Measurements from ENCODE around the gene FMNL1. TPM values are rescaled to one million over a fixed set of nuclear protein-coding genes. Genes with fewer than 3 reads are reported as not detected.

The FMNL1 gene
- total and polyA plus RNA-seq, 10 of the 15 experiments (the other 5 are each of a cell fraction or from before 2014, with no cell fraction given) = 3.3 to 108 (median 19.5) TPM

- H3K27ac ChIP-seq (ENCODE audit: control insufficient read depth, insufficient read depth) = peak overlapping the region; percentile 100
- H3K27me3 ChIP-seq (replicated peaks in 1 of 2; ENCODE audit: control insufficient read depth in 2 of 2, insufficient read depth in 2 of 2, low read length in 1 of 2) = no peaks in the 10 kb centered on the region
- TSS peak; percentile 43 for BruUV-seq (replicated peaks)
- peaks cover 59% of the 10 kb centered on the region for H3K4me1 ChIP-seq (ENCODE audit: control insufficient read depth, insufficient read depth, low read length)
- WGBS (ENCODE audit: insufficient coverage, insufficient replicate concordance, low lambda C conversion rate, missing lambda C conversion rate) = 3% methylated on average over 12 of the region's 12 CpGs
- ChIA-PET RAD21 (ENCODE audit: unreplicated experiment) (interaction anchor here (1.2 to 5.8 kb wide), 3 partner anchors 8 to 92 kb away, joined by 3 to 225 read pairs (median 7); no protein-coding TSS in a partner anchor), POLR2A (interaction anchor here (0.6 to 11.4 kb wide), 8 partner anchors 7 to 190 kb away, joined by 3 to 140 read pairs (median 6); partner anchors contain the start of genes HEXIM1, HEXIM2 and MAP3K14), SMC1A (ENCODE audit: uncharacterized antibody, unreplicated experiment) (interaction anchor here (1.3 to 6.4 kb wide), 5 partner anchors 8 to 163 kb away, joined by 3 to 66 read pairs (median 8); partner anchors contain the start of gene ACBD4), CTCF (interaction anchor here (0.5 to 10.0 kb wide), 9 partner anchors 10 to 897 kb away, joined by 3 to 429 read pairs (median 5); partner anchors contain the start of gene ACBD4)
- no peak overlapping the region; the same call in 1 of the 2 replicates for H2AFZ ChIP-seq (ENCODE audit: control insufficient read depth, low read depth, low read length)
- DNase-seq (ENCODE audit: low read depth, low spot score) (no peak), ATAC-seq (peak; percentile 14), FAIRE-seq (no peak)
- H3K9ac ChIP-seq (ENCODE audit: control insufficient read depth, insufficient read depth, low read length) = peak overlapping the region; percentile 92
- peak overlapping the region; percentile 89 for H3K4me3 ChIP-seq
- peak overlapping the region; percentile 100 for H3K4me2 ChIP-seq (ENCODE audit: control insufficient read depth, insufficient read depth)
- no peaks in the 10 kb centered on the region for H3K36me3 ChIP-seq (ENCODE audit: control insufficient read depth in 2 of 2, insufficient read depth in 2 of 2, low read length in 1 of 2)
- H3K79me2 ChIP-seq (ENCODE audit: control insufficient read depth, insufficient read depth, low read length) = peaks cover 76% of the 10 kb centered on the region
- no peaks in the 10 kb centered on the region for H3K9me3 ChIP-seq (replicated peaks; ENCODE audit: control insufficient read depth, insufficient read depth, low read length)
- no peaks in the 10 kb centered on the region for H4K20me1 ChIP-seq (ENCODE audit: control insufficient read depth, insufficient read depth)
- in situ Hi-C loops (cut with MboI) (no loop called here), intact Hi-C loops (cut with micrococcal nuclease; ENCODE audit: unreplicated experiment) (loop anchor here (5.0 kb wide), 1 partner anchor 53 kb away; no protein-coding TSS in a partner anchor)
- TF ChIP-seq ZBTB40 (IDR thresholded peaks at IDR 0.05; ENCODE audit: borderline replicate concordance) (no peak), EED (IDR thresholded peaks at IDR 0.05; ENCODE audit: low read depth) (peak; percentile 33; the same call in 1 of the 2 replicates), PML (IDR thresholded peaks at IDR 0.05; ENCODE audit: low read length) (no peak), HDGF (IDR thresholded peaks at IDR 0.05) (no peak), ZBED1 (IDR thresholded peaks at IDR 0.05; ENCODE audit: borderline replicate concordance) (peak; percentile 29; the same call in 1 of the 2 replicates), POLR2AphosphoS2 (IDR thresholded peaks at IDR 0.05; ENCODE audit: low read depth, low read length) (no peak), FOXM1 (IDR thresholded peaks at IDR 0.05; ENCODE audit: low read depth, low read length) (no peak), MEF2B (IDR thresholded peaks at IDR 0.05; ENCODE audit: partially characterized antibody, poor library complexity, severe bottlenecking) (peak; percentile 42), MYB (IDR thresholded peaks at IDR 0.05; ENCODE audit: borderline replicate concordance, low read depth, low read length) (no peak), CBFB (IDR thresholded peaks at IDR 0.05; ENCODE audit: low read depth) (0 out of 2 replicates have a peak, but pooled peaks have one; percentile 45), ZNF217 (IDR thresholded peaks at IDR 0.05) (no peak), BCL11A (IDR thresholded peaks at IDR 0.05; ENCODE audit: low read depth, low read length) (no peak)
- TF ChIP-seq, protein P1, sequence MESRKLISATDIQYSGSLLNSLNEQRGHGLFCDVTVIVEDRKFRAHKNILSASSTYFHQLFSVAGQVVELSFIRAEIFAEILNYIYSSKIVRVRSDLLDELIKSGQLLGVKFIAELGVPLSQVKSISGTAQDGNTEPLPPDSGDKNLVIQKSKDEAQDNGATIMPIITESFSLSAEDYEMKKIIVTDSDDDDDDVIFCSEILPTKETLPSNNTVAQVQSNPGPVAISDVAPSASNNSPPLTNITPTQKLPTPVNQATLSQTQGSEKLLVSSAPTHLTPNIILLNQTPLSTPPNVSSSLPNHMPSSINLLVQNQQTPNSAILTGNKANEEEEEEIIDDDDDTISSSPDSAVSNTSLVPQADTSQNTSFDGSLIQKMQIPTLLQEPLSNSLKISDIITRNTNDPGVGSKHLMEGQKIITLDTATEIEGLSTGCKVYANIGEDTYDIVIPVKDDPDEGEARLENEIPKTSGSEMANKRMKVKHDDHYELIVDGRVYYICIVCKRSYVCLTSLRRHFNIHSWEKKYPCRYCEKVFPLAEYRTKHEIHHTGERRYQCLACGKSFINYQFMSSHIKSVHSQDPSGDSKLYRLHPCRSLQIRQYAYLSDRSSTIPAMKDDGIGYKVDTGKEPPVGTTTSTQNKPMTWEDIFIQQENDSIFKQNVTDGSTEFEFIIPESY (IDR thresholded peaks at IDR 0.05) = no peak
- TF ChIP-seq, protein P2, sequence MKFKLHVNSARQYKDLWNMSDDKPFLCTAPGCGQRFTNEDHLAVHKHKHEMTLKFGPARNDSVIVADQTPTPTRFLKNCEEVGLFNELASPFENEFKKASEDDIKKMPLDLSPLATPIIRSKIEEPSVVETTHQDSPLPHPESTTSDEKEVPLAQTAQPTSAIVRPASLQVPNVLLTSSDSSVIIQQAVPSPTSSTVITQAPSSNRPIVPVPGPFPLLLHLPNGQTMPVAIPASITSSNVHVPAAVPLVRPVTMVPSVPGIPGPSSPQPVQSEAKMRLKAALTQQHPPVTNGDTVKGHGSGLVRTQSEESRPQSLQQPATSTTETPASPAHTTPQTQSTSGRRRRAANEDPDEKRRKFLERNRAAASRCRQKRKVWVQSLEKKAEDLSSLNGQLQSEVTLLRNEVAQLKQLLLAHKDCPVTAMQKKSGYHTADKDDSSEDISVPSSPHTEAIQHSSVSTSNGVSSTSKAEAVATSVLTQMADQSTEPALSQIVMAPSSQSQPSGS (IDR thresholded peaks at IDR 0.05; ENCODE audit: low read length) = no peak
These were observed 2.1 kb downstream of the FMNL1 start for GRCh38 chr17:45223539-45224528.
